CD8-positive, alpha-beta memory T cell (primary cell): ENCODE results near the gene CGNL1. TPM values are rescaled to one million over a fixed set of nuclear protein-coding genes. Genes with fewer than 3 reads are reported as not detected.

ENCODE experiments used
- CTCF ChIA-PET: fragments of 350-600 bp; sonication (Branson Sonifier 250); formaldehyde crosslinking; loops from one replicate; lab custom pipeline; 2021; ENCODE audit warnings: antibody characterized with exemption; lab: Charles Lee
- POLR2A ChIA-PET: fragments of 350-600 bp; sonication (Branson Sonifier 250); formaldehyde crosslinking; loops from one replicate; lab custom pipeline; 2021; ENCODE audit warnings: antibody characterized with exemption; lab: Charles Lee
- DNase-seq, 5 donors: peaks; one replicate each; pipeline versions ENCODE4 v3.0.0 to v3.0.0-alpha.2; 2020 to 2022; ENCODE audit warnings: mixed read lengths in 1 of 5
- H3K27ac ChIP-seq: one replicate; pipeline ENCODE4 v1.7.0; 2013; ENCODE audit warnings: low read depth, mild to moderate bottlenecking, low read length, moderate library complexity
- H3K27me3 ChIP-seq: 2 replicates; pipeline ENCODE4 v1.7.0; 2013; ENCODE audit warnings: low read length, mild to moderate bottlenecking; ENCODE audit not compliant: insufficient read depth, poor library complexity, severe bottlenecking
- H3K36me3 ChIP-seq: 2 replicates; pipeline ENCODE4 v1.7.0; 2013; ENCODE audit warnings: mild to moderate bottlenecking, low read length, moderate library complexity; ENCODE audit not compliant: insufficient read depth
- H3K4me1 ChIP-seq: 2 replicates; pipeline ENCODE4 v1.7.0; 2013; ENCODE audit warnings: mild to moderate bottlenecking, low read length, moderate library complexity; ENCODE audit not compliant: insufficient read depth
- H3K4me3 ChIP-seq: 2 replicates; pipeline ENCODE4 v1.7.0; 2013; ENCODE audit warnings: mild to moderate bottlenecking, low read length
- H3K9me3 ChIP-seq: 2 replicates; pipeline ENCODE4 v1.7.0; 2013; ENCODE audit warnings: mild to moderate bottlenecking, low read length
- H3K27ac Mint-ChIP-seq, 8 donors: one replicate each; pipeline ENCODE4 v1.8.0; 2020 to 2021; ENCODE audit warnings: mixed read lengths in 8 of 8, mild to moderate bottlenecking in 6 of 8, inconsistent platforms in 3 of 8, moderate library complexity in 3 of 8
- H3K27me3 Mint-ChIP-seq, 2 donors: one replicate each; pipeline ENCODE4 v1.8.0; 2020 to 2021; ENCODE audit warnings: mixed read lengths in 2 of 2, mild to moderate bottlenecking in 1 of 2, moderate library complexity in 1 of 2
- H3K36me3 Mint-ChIP-seq, 3 donors: one replicate each; pipeline ENCODE4 v1.8.0; 2020 to 2021; ENCODE audit warnings: mixed read lengths in 3 of 3, inconsistent platforms in 1 of 3, mild to moderate bottlenecking in 1 of 3
- H3K4me1 Mint-ChIP-seq, 3 donors: one replicate each; pipeline ENCODE4 v1.8.0; 2020 to 2021; ENCODE audit warnings: mixed read lengths in 3 of 3, inconsistent platforms in 1 of 3, mild to moderate bottlenecking in 1 of 3
- H3K4me3 Mint-ChIP-seq, 7 donors: one replicate each; pipeline ENCODE4 v1.8.0; 2020 to 2021; ENCODE audit warnings: mixed read lengths in 7 of 7, mild to moderate bottlenecking in 6 of 7, moderate library complexity in 4 of 7, inconsistent platforms in 2 of 7
- H3K9me3 Mint-ChIP-seq, 5 donors: one replicate each; pipeline ENCODE4 v1.8.0; 2020 to 2022; ENCODE audit warnings: mixed read lengths in 5 of 5, mild to moderate bottlenecking in 3 of 5, moderate library complexity in 2 of 5, inconsistent platforms in 1 of 5
- polyA plus RNA-seq: library from polyadenylated mRNA; unstranded; fragments of 300-500 nt; fragmentation: Illumina TruSeq; gene quantifications from one replicate; pipeline ENCODE4 v1.2.3, GENCODE V29; 2021
- total RNA-seq, 2 experiments: library from RNA; stranded (reverse); gene quantifications; one replicate each; pipeline ENCODE4 v1.2.3, GENCODE V29; 2021

The CGNL1 gene
- total and polyA plus RNA-seq, 3 experiments from 2014 or later, result not detected

- DNase-seq, result no peak
- H3K36me3 ChIP-seq, result no peaks in the 10 kb centered on the region
- no peaks in the 10 kb centered on the region for H3K4me1 ChIP-seq
- no peak overlapping the region for H3K4me3 ChIP-seq
- Mint-ChIP-seq H3K27me3 (peaks cover 7 to 27% of the 10 kb centered on the region in 2 donors), H3K27ac (no peak overlapping the region), H3K4me3 (no peak overlapping the region), H3K36me3 (no peaks in the 10 kb centered on the region), H3K9me3 (no peaks in the 10 kb centered on the region), H3K4me1 (no peaks in the 10 kb centered on the region)
- ChIA-PET CTCF (no interaction called here), POLR2A (no interaction called here)
- no peak overlapping the region for H3K27ac ChIP-seq
- H3K9me3 ChIP-seq, result no peaks in the 10 kb centered on the region
- no peaks in the 10 kb centered on the region for H3K27me3 ChIP-seq
These were observed 32.8 kb upstream of the CGNL1 start for GRCh38 chr15:57343498-57343897.

GRCh38 chr15:57344282-57344681 lies 32.0 kb upstream of the CGNL1 start:
- peaks cover 7 to 21% of the 10 kb centered on the region in 2 donors for H3K27me3 Mint-ChIP-seq
- ChIA-PET POLR2A (no interaction called here), CTCF (no interaction called here)
- H3K36me3 Mint-ChIP-seq, result no peaks in the 10 kb centered on the region
- no peak for DNase-seq
- H3K4me1 Mint-ChIP-seq, result no peaks in the 10 kb centered on the region
- H3K9me3 Mint-ChIP-seq, result no peaks in the 10 kb centered on the region
- no peaks in the 10 kb centered on the region for H3K27me3 ChIP-seq
- H3K9me3 ChIP-seq, result no peaks in the 10 kb centered on the region
- no peak overlapping the region for H3K4me3 ChIP-seq
- H3K27ac ChIP-seq, result no peak overlapping the region
- no peaks in the 10 kb centered on the region for H3K4me1 ChIP-seq
- no peaks in the 10 kb centered on the region for H3K36me3 ChIP-seq
- H3K27ac Mint-ChIP-seq, result no peak overlapping the region
- no peak overlapping the region for H3K4me3 Mint-ChIP-seq

GRCh38 chr15:57345584-57345983 lies 30.7 kb upstream of the CGNL1 start:
- Histone ChIP-seq H3K4me1 (no peaks in the 10 kb centered on the region), H3K9me3 (no peaks in the 10 kb centered on the region), H3K27me3 (no peaks in the 10 kb centered on the region), H3K27ac (no peak overlapping the region), H3K36me3 (no peaks in the 10 kb centered on the region), H3K4me3 (no peak overlapping the region)
- H3K27me3 Mint-ChIP-seq, result peaks cover 7 to 17% of the 10 kb centered on the region in 2 donors
- no peak overlapping the region for H3K4me3 Mint-ChIP-seq
- ChIA-PET CTCF (no interaction called here), POLR2A (no interaction called here)
- DNase-seq, result no peak
- H3K4me1 Mint-ChIP-seq, result no peaks in the 10 kb centered on the region
- no peaks in the 10 kb centered on the region for H3K36me3 Mint-ChIP-seq
- no peak overlapping the region for H3K27ac Mint-ChIP-seq
- no peaks in the 10 kb centered on the region for H3K9me3 Mint-ChIP-seq

GRCh38 chr15:57348081-57348480 lies 28.2 kb upstream of the CGNL1 start:
- peaks cover 6 to 13% of the 10 kb centered on the region in 2 donors for H3K27me3 Mint-ChIP-seq
- Histone ChIP-seq H3K9me3 (no peaks in the 10 kb centered on the region), H3K4me3 (no peak overlapping the region), H3K27me3 (no peaks in the 10 kb centered on the region), H3K36me3 (no peaks in the 10 kb centered on the region), H3K4me1 (no peaks in the 10 kb centered on the region), H3K27ac (no peak overlapping the region)
- ChIA-PET CTCF (no interaction called here), POLR2A (no interaction called here)
- no peak for DNase-seq
- H3K36me3 Mint-ChIP-seq, result no peaks in the 10 kb centered on the region
- no peaks in the 10 kb centered on the region for H3K4me1 Mint-ChIP-seq
- H3K4me3 Mint-ChIP-seq, result no peak overlapping the region
- no peak overlapping the region for H3K27ac Mint-ChIP-seq
- H3K9me3 Mint-ChIP-seq, result no peaks in the 10 kb centered on the region

- Histone ChIP-seq H3K36me3 (no peaks in the 10 kb centered on the region), H3K9me3 (no peaks in the 10 kb centered on the region), H3K4me1 (no peaks in the 10 kb centered on the region), H3K27ac (no peak overlapping the region), H3K4me3 (no peak overlapping the region), H3K27me3 (no peaks in the 10 kb centered on the region)
- POLR2A ChIA-PET, result no interaction called here
- H3K9me3 Mint-ChIP-seq, result no peaks in the 10 kb centered on the region
- no peak overlapping the region for H3K27ac Mint-ChIP-seq
- H3K4me3 Mint-ChIP-seq, result no peak overlapping the region
- no peaks in the 10 kb centered on the region for H3K4me1 Mint-ChIP-seq
- CTCF ChIA-PET, result no interaction called here
- no peaks in the 10 kb centered on the region for H3K36me3 Mint-ChIP-seq
- no peak for DNase-seq
- H3K27me3 Mint-ChIP-seq, result peaks cover 20 to 34% of the 10 kb centered on the region in 2 donors
These were observed 23.6 kb upstream of the CGNL1 start for GRCh38 chr15:57352535-57353316.

- no peak overlapping the region for H3K27ac ChIP-seq
- H3K27me3 ChIP-seq, result no peaks in the 10 kb centered on the region
- H3K36me3 Mint-ChIP-seq, result no peaks in the 10 kb centered on the region
- ChIA-PET POLR2A (no interaction called here), CTCF (no interaction called here)
- no peaks in the 10 kb centered on the region for H3K9me3 Mint-ChIP-seq
- no peak for DNase-seq
- no peaks in the 10 kb centered on the region for H3K4me1 Mint-ChIP-seq
- H3K36me3 ChIP-seq, result no peaks in the 10 kb centered on the region
- H3K9me3 ChIP-seq, result no peaks in the 10 kb centered on the region
- H3K4me1 ChIP-seq, result no peaks in the 10 kb centered on the region
- H3K4me3 Mint-ChIP-seq, result no peak overlapping the region
- H3K27ac Mint-ChIP-seq, result no peak overlapping the region
- H3K4me3 ChIP-seq, result no peak overlapping the region
- peaks cover 20 to 34% of the 10 kb centered on the region in 2 donors for H3K27me3 Mint-ChIP-seq
These were observed 22.9 kb upstream of the CGNL1 start for GRCh38 chr15:57353317-57353804.

- Histone ChIP-seq H3K4me3 (no peak overlapping the region), H3K9me3 (no peaks in the 10 kb centered on the region), H3K36me3 (no peaks in the 10 kb centered on the region), H3K27ac (no peak overlapping the region), H3K4me1 (no peaks in the 10 kb centered on the region), H3K27me3 (no peaks in the 10 kb centered on the region)
- Mint-ChIP-seq H3K9me3 (no peaks in the 10 kb centered on the region), H3K27ac (no peak overlapping the region), H3K36me3 (no peaks in the 10 kb centered on the region), H3K4me3 (no peak overlapping the region), H3K4me1 (no peaks in the 10 kb centered on the region), H3K27me3 (peaks cover 17 to 34% of the 10 kb centered on the region in 2 donors)
- DNase-seq, result no peak
- CTCF ChIA-PET, result no interaction called here
- POLR2A ChIA-PET, result no interaction called here
These were observed 21.7 kb upstream of the CGNL1 start for GRCh38 chr15:57354436-57355123.

GRCh38 chr15:57355259-57355658 lies 21.0 kb upstream of the CGNL1 start:
- H3K36me3 ChIP-seq, result no peaks in the 10 kb centered on the region
- Mint-ChIP-seq H3K4me1 (no peaks in the 10 kb centered on the region), H3K27ac (no peak overlapping the region), H3K4me3 (no peak overlapping the region), H3K27me3 (peaks cover 17 to 32% of the 10 kb centered on the region in 2 donors), H3K9me3 (no peaks in the 10 kb centered on the region), H3K36me3 (no peaks in the 10 kb centered on the region)
- no peak overlapping the region for H3K4me3 ChIP-seq
- no peaks in the 10 kb centered on the region for H3K9me3 ChIP-seq
- CTCF ChIA-PET, result no interaction called here
- no peaks in the 10 kb centered on the region for H3K27me3 ChIP-seq
- no peak overlapping the region for H3K27ac ChIP-seq
- POLR2A ChIA-PET, result no interaction called here
- no peak for DNase-seq
- no peaks in the 10 kb centered on the region for H3K4me1 ChIP-seq
